Suprapubic skin (tissue), 3 donors: Measurements from ENCODE around the gene LETM1.

Source experiments
- POLR2AphosphoS5 ChIP-seq, 3 donors: sonication (generic); formaldehyde crosslinking; IDR thresholded peaks; one replicate each; pipeline ENCODE4 v1.6.1; 2017; ENCODE audit warnings: antibody characterized with exemption in 3 of 3
- TF ChIP-seq, protein P1 (sequence below), 2 donors: fragments of 200-600 bp in 1 of 2; fragments of 450-650 bp in 1 of 2; sonication (generic) in 1 of 2; IDR thresholded peaks; one replicate each; pipeline ENCODE4 v1.5.1; 2016 to 2019; ENCODE audit warnings: antibody characterized with exemption in 2 of 2, mild to moderate bottlenecking in 1 of 2, moderate library complexity in 1 of 2

DNA sequence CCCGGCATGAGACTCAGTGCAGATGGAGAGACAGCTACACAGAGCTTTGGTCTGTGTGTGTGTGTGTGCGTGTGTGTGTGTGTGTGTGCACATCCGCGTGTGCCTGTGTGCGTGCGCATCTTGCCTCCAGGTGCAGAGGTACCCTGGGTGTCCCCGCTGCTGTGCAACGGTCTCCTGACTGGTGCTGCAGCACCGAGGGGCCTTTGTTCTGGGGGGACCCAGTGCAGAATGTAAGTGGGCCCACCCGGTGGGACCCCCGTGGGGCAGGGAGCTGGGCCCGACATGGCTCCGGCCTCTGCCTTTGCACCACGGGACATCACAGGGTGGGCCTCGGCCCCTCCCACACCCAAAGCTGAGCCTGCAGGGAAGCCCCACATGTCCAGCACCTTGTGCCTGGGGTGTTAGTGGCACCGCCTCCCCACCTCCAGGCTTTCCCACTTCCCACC lies 48.6 kb downstream of the LETM1 start:
- TF ChIP-seq, protein P1, sequence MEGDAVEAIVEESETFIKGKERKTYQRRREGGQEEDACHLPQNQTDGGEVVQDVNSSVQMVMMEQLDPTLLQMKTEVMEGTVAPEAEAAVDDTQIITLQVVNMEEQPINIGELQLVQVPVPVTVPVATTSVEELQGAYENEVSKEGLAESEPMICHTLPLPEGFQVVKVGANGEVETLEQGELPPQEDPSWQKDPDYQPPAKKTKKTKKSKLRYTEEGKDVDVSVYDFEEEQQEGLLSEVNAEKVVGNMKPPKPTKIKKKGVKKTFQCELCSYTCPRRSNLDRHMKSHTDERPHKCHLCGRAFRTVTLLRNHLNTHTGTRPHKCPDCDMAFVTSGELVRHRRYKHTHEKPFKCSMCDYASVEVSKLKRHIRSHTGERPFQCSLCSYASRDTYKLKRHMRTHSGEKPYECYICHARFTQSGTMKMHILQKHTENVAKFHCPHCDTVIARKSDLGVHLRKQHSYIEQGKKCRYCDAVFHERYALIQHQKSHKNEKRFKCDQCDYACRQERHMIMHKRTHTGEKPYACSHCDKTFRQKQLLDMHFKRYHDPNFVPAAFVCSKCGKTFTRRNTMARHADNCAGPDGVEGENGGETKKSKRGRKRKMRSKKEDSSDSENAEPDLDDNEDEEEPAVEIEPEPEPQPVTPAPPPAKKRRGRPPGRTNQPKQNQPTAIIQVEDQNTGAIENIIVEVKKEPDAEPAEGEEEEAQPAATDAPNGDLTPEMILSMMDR (IDR thresholded peaks at IDR 0.05), result no peak
- TF ChIP-seq POLR2AphosphoS5 (IDR thresholded peaks at IDR 0.05), result no peak
